Measurements from ENCODE around the gene VTN. TPM values are rescaled to one million over a fixed set of nuclear protein-coding genes. Genes with fewer than 3 reads are reported as not detected.

The VTN gene
- total RNA-seq, 2 experiments from 2014 or later: 0.40 TPM; not detected in 1

DNA sequence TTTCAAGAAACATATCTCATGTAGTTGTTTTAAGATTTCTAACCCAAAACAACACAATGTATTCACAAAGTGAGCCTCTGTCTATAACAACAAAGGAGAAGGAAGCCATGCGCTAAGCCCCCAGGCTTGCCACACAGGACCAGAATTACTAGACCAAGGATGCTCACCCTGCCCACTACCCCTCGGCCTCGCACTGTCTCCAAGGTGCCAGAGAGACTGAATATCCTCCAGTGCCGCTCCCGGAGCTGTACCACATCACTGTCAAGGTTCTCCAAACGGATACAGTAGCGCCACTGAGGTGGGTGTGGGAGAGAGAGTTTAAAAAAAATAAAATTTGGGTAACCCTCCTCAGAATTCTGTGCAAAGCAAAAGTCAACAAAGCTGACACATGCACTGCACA is 19.8 kb downstream of the VTN start:
- Histone ChIP-seq H3K4me1 (ENCODE audit: insufficient read depth, low read length, poor library complexity, severe bottlenecking) (peaks cover 1% of the 10 kb centered on the region), H3K4me3 (ENCODE audit: low read depth, low read length, poor library complexity, severe bottlenecking) (no peak overlapping the region), H3K9me3 (ENCODE audit: low read length) (no peaks in the 10 kb centered on the region), H3K79me2 (ENCODE audit: insufficient read depth, low read depth, low read length) (no peaks in the 10 kb centered on the region), H3K27ac (ENCODE audit: low read depth, low read length, poor library complexity, severe bottlenecking) (no peak overlapping the region), H3K4me2 (ENCODE audit: low read length) (no peak overlapping the region), H3K9me2 (ENCODE audit: insufficient read depth, low read length) (no peaks in the 10 kb centered on the region), H2AFZ (ENCODE audit: low read length) (no peak overlapping the region), H4K20me1 (ENCODE audit: insufficient read depth, low read length) (no peaks in the 10 kb centered on the region), H3K36me3 (ENCODE audit: insufficient read depth, low read length) (peaks cover 97% of the 10 kb centered on the region)
- intact Hi-C loops (cut with micrococcal nuclease; ENCODE audit: unreplicated experiment): no loop called here
- POLR2A ChIA-PET: interaction anchor here (1.5 kb wide), 1 partner anchor 15 kb away, joined by 3 read pairs; the partner anchor contains the start of gene IFT20
- TF ChIP-seq CTCF (conservative IDR thresholded peaks at IDR 0.05; ENCODE audit: low read length) (no peak), EZH2phosphoT487 (IDR thresholded peaks at IDR 0.05; ENCODE audit: borderline replicate concordance, low read depth, low read length) (no peak)
- CTCF ChIA-PET (ENCODE audit: unreplicated experiment): no interaction called here
- no TSS peak for BruUV-seq (replicated peaks)
- DNase-seq (ENCODE audit: low spot score): no peak

GRCh38 chr17:28348979-28349378 is 21.1 kb downstream of the VTN start:
- Histone ChIP-seq H3K27ac (ENCODE audit: low read depth, low read length, poor library complexity, severe bottlenecking) (no peak overlapping the region), H3K4me1 (ENCODE audit: insufficient read depth, low read length, poor library complexity, severe bottlenecking) (peaks cover 14% of the 10 kb centered on the region), H3K9me3 (ENCODE audit: low read length) (no peaks in the 10 kb centered on the region), H3K36me3 (ENCODE audit: insufficient read depth, low read length) (peaks cover 97% of the 10 kb centered on the region), H3K4me3 (ENCODE audit: low read depth, low read length, poor library complexity, severe bottlenecking) (no peak overlapping the region), H3K9me2 (ENCODE audit: insufficient read depth, low read length) (no peaks in the 10 kb centered on the region), H3K4me2 (ENCODE audit: low read length) (no peak overlapping the region), H2AFZ (ENCODE audit: low read length) (no peak overlapping the region), H3K79me2 (ENCODE audit: insufficient read depth, low read depth, low read length) (no peaks in the 10 kb centered on the region), H4K20me1 (ENCODE audit: insufficient read depth, low read length) (no peaks in the 10 kb centered on the region)
- intact Hi-C loops (cut with micrococcal nuclease; ENCODE audit: unreplicated experiment): no loop called here
- BruUV-seq (replicated peaks): no TSS peak
- ChIA-PET CTCF (ENCODE audit: unreplicated experiment) (no interaction called here), POLR2A (interaction anchor here (0.6 to 1.4 kb wide), 2 partner anchors 13 to 422 kb away, joined by 3 read pairs; partner anchors contain the start of genes IFT20 and TNFAIP1)
- TF ChIP-seq EZH2phosphoT487 (IDR thresholded peaks at IDR 0.05; ENCODE audit: borderline replicate concordance, low read depth, low read length) (no peak), CTCF (conservative IDR thresholded peaks at IDR 0.05; ENCODE audit: low read length) (no peak)
- DNase-seq (ENCODE audit: low spot score): no peak

DNA sequence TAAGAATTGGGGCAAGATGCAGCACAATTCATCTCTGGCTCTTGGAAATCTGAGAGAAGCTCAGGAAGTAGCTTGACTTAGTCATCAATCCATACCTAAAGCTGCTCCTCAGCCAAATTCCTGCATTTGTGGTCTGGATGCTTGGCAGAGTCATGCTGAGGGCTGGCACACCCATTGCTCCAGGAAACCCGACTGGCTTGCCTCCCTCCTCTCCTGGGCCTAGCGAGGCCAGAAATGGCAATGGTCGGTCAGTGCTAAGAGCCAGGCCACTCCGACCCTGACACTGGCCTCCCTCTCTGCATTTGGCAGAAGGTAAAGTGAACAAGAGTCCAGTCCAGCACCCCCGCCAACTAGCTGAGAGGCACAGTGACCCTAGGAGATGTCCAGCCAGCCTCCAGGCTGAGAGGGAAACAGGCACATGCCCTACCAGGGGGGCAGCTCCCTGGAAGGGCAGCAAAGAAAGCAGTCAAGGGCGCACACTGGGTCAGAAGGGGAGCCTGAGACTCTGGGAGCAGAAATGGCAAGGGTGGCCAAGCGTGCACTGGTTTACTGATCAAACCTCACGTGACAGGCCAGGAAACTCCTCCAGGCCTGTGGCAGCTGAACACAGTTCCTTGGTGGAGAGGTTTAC is 22.7 kb downstream of the VTN start:
- no peaks in the 10 kb centered on the region for H3K9me3 ChIP-seq (ENCODE audit: low read length)
- no peaks in the 10 kb centered on the region for H3K9me2 ChIP-seq (ENCODE audit: insufficient read depth, low read length)
- no peak overlapping the region for H2AFZ ChIP-seq (ENCODE audit: low read length)
- H3K36me3 ChIP-seq (ENCODE audit: insufficient read depth, low read length): peaks cover 93% of the 10 kb centered on the region
- no peak overlapping the region for H3K4me3 ChIP-seq (ENCODE audit: low read depth, low read length, poor library complexity, severe bottlenecking)
- POLR2A ChIA-PET: interaction anchor here (0.9 kb wide), 1 partner anchor 10 kb away, joined by 3 read pairs; the partner anchor contains the start of gene POLDIP2
- intact Hi-C loops (cut with micrococcal nuclease; ENCODE audit: unreplicated experiment): no loop called here
- H3K79me2 ChIP-seq (ENCODE audit: insufficient read depth, low read depth, low read length): no peaks in the 10 kb centered on the region
- CTCF ChIA-PET (ENCODE audit: unreplicated experiment): no interaction called here
- H3K27ac ChIP-seq (ENCODE audit: low read depth, low read length, poor library complexity, severe bottlenecking): no peak overlapping the region
- DNase-seq (ENCODE audit: low spot score): no peak
- H3K4me1 ChIP-seq (ENCODE audit: insufficient read depth, low read length, poor library complexity, severe bottlenecking): peaks cover 30% of the 10 kb centered on the region
- H4K20me1 ChIP-seq (ENCODE audit: insufficient read depth, low read length): no peaks in the 10 kb centered on the region
- H3K4me2 ChIP-seq (ENCODE audit: low read length): no peak overlapping the region
- TF ChIP-seq EZH2phosphoT487 (IDR thresholded peaks at IDR 0.05; ENCODE audit: borderline replicate concordance, low read depth, low read length) (no peak), CTCF (conservative IDR thresholded peaks at IDR 0.05; ENCODE audit: low read length) (no peak)
- BruUV-seq (replicated peaks): TSS peak; percentile 42
